WTC11 (cell line): ENCODE data around the gene ATP4A.

Source experiments
- ELF4 ChIP-seq: sonication (generic); formaldehyde crosslinking; IDR thresholded peaks from 2 replicates; pipeline ENCODE4 v1.8.1; 2022; ENCODE audit warnings: low read depth, mild to moderate bottlenecking, moderate library complexity, missing genetic modification reagents
- NFYB ChIP-seq: sonication (generic); formaldehyde crosslinking; conservative IDR thresholded peaks from 2 replicates; pipeline ENCODE4 v1.8.0; 2022; ENCODE audit warnings: low read depth, missing genetic modification reagents

GRCh38 chr19:35534803-35535480 lies 28.5 kb downstream of the ATP4A start:
- TF ChIP-seq NFYB (CRISPR knock-in tag) (no peak), ELF4 (no peak)
